GM23338 (cell line): ENCODE results near the gene PAX9. TPM values are rescaled to one million over a fixed set of nuclear protein-coding genes. Genes with fewer than 3 reads are reported as not detected.

Experiments used
- ATAC-seq: fragments of 200-7000 bp; cut with Tn5 transposase; 3 replicates; pipeline ENCODE4 v1.9.1; 2020
- DNase-seq: peaks from one replicate; pipeline ENCODE4 v3.0.0-alpha.2; 2015; ENCODE audit warnings: low spot score
- H2AFZ ChIP-seq: fragments of 200-600 bp; sonication (generic); 2 replicates; pipeline ENCODE4 v1.8.0; 2016; ENCODE audit warnings: antibody characterized with exemption, mild to moderate bottlenecking, moderate library complexity
- H3F3A ChIP-seq: fragments of 200-600 bp; sonication (generic); replicated peaks from 2 replicates; pipeline ENCODE4 v1.8.0; 2017; ENCODE audit warnings: antibody characterized with exemption, mixed run types, low read depth
- H3K27ac ChIP-seq: fragments of 200-600 bp; sonication (generic); 2 replicates; pipeline ENCODE4 v1.6.1; 2016; ENCODE audit warnings: low read depth
- H3K27me3 ChIP-seq: fragments of 200-600 bp; sonication (generic); 2 replicates; pipeline ENCODE4 v1.8.0; 2016; ENCODE audit warnings: mild to moderate bottlenecking, mixed run types, moderate library complexity; ENCODE audit not compliant: insufficient read depth
- H3K36me3 ChIP-seq: fragments of 200-600 bp; sonication (generic); 2 replicates; pipeline ENCODE4 v1.8.0; 2016; ENCODE audit warnings: mild to moderate bottlenecking; ENCODE audit not compliant: insufficient read depth
- H3K4me1 ChIP-seq: fragments of 200-600 bp; sonication (generic); 2 replicates; pipeline ENCODE4 v1.8.0; 2016; ENCODE audit warnings: mild to moderate bottlenecking, moderate library complexity; ENCODE audit not compliant: insufficient read depth
- H3K4me2 ChIP-seq: fragments of 200-600 bp; sonication (generic); 2 replicates; pipeline ENCODE4 v1.7.1; 2017; ENCODE audit warnings: mixed run types
- H3K4me3 ChIP-seq: fragments of 200-600 bp; sonication (generic); 2 replicates; pipeline ENCODE4 v1.6.1; 2016; ENCODE audit warnings: mixed run types
- H3K79me2 ChIP-seq: fragments of 200-600 bp; sonication (generic); replicated peaks from 2 replicates; pipeline ENCODE4 v1.8.0; 2017; ENCODE audit warnings: mild to moderate bottlenecking; ENCODE audit not compliant: insufficient read depth
- H3K9me2 ChIP-seq: fragments of 200-600 bp; sonication (generic); 2 replicates; pipeline ENCODE4 v1.8.0; 2017; ENCODE audit not compliant: insufficient read depth
- H4K20me1 ChIP-seq: fragments of 200-600 bp; sonication (generic); replicated peaks from 2 replicates; pipeline ENCODE4 v1.8.0; 2017; ENCODE audit warnings: mild to moderate bottlenecking; ENCODE audit not compliant: insufficient read depth
- H3K27ac Mint-ChIP-seq: 2 replicates; pipeline ENCODE4 v1.8.0; 2020; ENCODE audit warnings: inconsistent platforms, mild to moderate bottlenecking, moderate library complexity, mixed read lengths
- H3K27me3 Mint-ChIP-seq: 3 replicates; pipeline ENCODE4 v1.8.0; 2022; ENCODE audit warnings: low read depth, mild to moderate bottlenecking, moderate library complexity, mixed read lengths, inconsistent platforms; ENCODE audit not compliant: insufficient read depth, poor library complexity
- H3K36me3 Mint-ChIP-seq: 3 replicates; pipeline ENCODE4 v1.8.0; 2021; ENCODE audit warnings: low read depth, mild to moderate bottlenecking, inconsistent platforms, moderate library complexity, mixed read lengths
- H3K4me1 Mint-ChIP-seq: 3 replicates; pipeline ENCODE4 v1.8.0; 2020; ENCODE audit warnings: mild to moderate bottlenecking, inconsistent platforms, mixed read lengths
- H3K4me3 Mint-ChIP-seq: 3 replicates; pipeline ENCODE4 v1.8.0; 2021; ENCODE audit warnings: moderate library complexity, mild to moderate bottlenecking, inconsistent platforms, mixed read lengths
- H3K9me3 Mint-ChIP-seq: 3 replicates; pipeline ENCODE4 v1.8.0; 2020; ENCODE audit warnings: moderate library complexity, mild to moderate bottlenecking, inconsistent platforms, mixed read lengths
- EZH2 ChIP-seq: fragments of 200-600 bp; sonication (generic); IDR thresholded peaks from one replicate; pipeline ENCODE4 v1.8.0; 2017; ENCODE audit warnings: antibody characterized with exemption, mild to moderate bottlenecking, low read depth; ENCODE audit not compliant: unreplicated experiment
- JUNB ChIP-seq: IDR thresholded peaks from one replicate; pipeline ENCODE4 v1.6.1; 2016; ENCODE audit warnings: antibody characterized with exemption; ENCODE audit not compliant: unreplicated experiment
- NANOG ChIP-seq: IDR thresholded peaks from 2 replicates; pipeline ENCODE4 v1.6.1; 2016; ENCODE audit warnings: antibody characterized with exemption, borderline replicate concordance
- POLR2AphosphoS5 ChIP-seq: IDR thresholded peaks from 2 replicates; pipeline ENCODE4 v1.6.1; 2016; ENCODE audit warnings: antibody characterized with exemption, low read depth
- STAT1 ChIP-seq: IDR thresholded peaks from one replicate; pipeline ENCODE4 v1.6.1; 2016; ENCODE audit warnings: antibody characterized with exemption; ENCODE audit not compliant: unreplicated experiment
- polyA plus RNA-seq: library from polyadenylated mRNA; unstranded; fragments of >200 nt; fragmentation: Nextera tagmentation; extraction: Ambion mirVana; gene quantifications from 2 replicates; pipeline ENCODE4 v1.2.1, GENCODE V29; 2016
- total RNA-seq: library from RNA; depleted of rRNA; stranded (reverse); fragments of >200 nt; shearing (Covaris generic); gene quantifications from 2 replicates; pipeline ENCODE4 v1.2.3, GENCODE V29; 2014
- TF ChIP-seq, protein P1 (sequence below): fragments of 250-450 bp; sonication (Bioruptor Pico); IDR thresholded peaks from 2 replicates; pipeline ENCODE4 v1.5.0; 2020; ENCODE audit warnings: mild to moderate bottlenecking, moderate library complexity
- TF ChIP-seq, protein P2 (sequence below): IDR thresholded peaks from 2 replicates; pipeline ENCODE4 v1.6.1; 2016; ENCODE audit warnings: antibody characterized with exemption

The PAX9 gene
- total and polyA plus RNA-seq, 2 experiments from 2014 or later, result 0.74 TPM; not detected in 1

DNA sequence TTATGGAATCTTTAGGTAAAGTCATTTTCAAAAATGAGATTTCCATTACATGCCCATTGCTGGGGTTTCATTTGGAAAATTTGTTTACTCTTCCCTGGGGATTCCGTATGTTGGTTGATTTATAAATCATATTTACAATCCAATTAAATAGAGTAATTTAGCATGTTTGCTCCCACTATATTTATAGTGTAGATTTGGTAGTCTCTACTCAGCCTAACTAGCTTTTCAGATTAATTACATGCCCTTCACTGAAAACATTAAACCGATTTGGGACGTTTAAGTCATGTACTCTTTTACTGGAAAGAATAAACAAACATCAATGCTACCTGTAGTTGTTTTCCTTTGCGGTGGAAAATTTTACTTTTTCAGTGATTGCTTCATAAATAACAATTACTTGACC, 10.4 kb downstream of the PAX9 start (continued):
- TF ChIP-seq, protein P1, sequence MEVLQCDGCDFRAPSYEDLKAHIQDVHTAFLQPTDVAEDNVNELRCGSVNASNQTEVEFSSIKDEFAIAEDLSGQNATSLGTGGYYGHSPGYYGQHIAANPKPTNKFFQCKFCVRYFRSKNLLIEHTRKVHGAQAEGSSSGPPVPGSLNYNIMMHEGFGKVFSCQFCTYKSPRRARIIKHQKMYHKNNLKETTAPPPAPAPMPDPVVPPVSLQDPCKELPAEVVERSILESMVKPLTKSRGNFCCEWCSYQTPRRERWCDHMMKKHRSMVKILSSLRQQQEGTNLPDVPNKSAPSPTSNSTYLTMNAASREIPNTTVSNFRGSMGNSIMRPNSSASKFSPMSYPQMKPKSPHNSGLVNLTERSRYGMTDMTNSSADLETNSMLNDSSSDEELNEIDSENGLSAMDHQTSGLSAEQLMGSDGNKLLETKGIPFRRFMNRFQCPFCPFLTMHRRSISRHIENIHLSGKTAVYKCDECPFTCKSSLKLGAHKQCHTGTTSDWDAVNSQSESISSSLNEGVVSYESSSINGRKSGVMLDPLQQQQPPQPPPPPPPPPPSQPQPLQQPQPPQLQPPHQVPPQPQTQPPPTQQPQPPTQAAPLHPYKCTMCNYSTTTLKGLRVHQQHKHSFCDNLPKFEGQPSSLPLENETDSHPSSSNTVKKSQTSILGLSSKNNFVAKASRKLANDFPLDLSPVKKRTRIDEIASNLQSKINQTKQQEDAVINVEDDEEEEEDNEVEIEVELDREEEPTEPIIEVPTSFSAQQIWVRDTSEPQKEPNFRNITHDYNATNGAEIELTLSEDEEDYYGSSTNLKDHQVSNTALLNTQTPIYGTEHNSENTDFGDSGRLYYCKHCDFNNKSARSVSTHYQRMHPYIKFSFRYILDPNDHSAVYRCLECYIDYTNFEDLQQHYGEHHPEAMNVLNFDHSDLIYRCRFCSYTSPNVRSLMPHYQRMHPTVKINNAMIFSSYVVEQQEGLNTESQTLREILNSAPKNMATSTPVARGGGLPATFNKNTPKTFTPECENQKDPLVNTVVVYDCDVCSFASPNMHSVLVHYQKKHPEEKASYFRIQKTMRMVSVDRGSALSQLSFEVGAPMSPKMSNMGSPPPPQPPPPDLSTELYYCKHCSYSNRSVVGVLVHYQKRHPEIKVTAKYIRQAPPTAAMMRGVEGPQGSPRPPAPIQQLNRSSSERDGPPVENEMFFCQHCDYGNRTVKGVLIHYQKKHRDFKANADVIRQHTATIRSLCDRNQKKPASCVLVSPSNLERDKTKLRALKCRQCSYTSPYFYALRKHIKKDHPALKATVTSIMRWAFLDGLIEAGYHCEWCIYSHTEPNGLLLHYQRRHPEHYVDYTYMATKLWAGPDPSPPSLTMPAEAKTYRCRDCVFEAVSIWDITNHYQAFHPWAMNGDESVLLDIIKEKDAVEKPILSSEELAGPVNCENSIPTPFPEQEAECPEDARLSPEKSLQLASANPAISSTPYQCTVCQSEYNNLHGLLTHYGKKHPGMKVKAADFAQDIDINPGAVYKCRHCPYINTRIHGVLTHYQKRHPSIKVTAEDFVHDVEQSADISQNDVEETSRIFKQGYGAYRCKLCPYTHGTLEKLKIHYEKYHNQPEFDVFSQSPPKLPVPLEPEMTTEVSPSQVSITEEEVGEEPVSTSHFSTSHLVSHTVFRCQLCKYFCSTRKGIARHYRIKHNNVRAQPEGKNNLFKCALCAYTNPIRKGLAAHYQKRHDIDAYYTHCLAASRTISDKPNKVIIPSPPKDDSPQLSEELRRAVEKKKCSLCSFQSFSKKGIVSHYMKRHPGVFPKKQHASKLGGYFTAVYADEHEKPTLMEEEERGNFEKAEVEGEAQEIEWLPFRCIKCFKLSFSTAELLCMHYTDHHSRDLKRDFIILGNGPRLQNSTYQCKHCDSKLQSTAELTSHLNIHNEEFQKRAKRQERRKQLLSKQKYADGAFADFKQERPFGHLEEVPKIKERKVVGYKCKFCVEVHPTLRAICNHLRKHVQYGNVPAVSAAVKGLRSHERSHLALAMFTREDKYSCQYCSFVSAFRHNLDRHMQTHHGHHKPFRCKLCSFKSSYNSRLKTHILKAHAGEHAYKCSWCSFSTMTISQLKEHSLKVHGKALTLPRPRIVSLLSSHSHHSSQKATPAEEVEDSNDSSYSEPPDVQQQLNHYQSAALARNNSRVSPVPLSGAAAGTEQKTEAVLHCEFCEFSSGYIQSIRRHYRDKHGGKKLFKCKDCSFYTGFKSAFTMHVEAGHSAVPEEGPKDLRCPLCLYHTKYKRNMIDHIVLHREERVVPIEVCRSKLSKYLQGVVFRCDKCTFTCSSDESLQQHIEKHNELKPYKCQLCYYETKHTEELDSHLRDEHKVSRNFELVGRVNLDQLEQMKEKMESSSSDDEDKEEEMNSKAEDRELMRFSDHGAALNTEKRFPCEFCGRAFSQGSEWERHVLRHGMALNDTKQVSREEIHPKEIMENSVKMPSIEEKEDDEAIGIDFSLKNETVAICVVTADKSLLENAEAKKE (CRISPR knock-in tag), result no peak
- TF ChIP-seq EZH2, result no peak
- TF ChIP-seq, protein P2, sequence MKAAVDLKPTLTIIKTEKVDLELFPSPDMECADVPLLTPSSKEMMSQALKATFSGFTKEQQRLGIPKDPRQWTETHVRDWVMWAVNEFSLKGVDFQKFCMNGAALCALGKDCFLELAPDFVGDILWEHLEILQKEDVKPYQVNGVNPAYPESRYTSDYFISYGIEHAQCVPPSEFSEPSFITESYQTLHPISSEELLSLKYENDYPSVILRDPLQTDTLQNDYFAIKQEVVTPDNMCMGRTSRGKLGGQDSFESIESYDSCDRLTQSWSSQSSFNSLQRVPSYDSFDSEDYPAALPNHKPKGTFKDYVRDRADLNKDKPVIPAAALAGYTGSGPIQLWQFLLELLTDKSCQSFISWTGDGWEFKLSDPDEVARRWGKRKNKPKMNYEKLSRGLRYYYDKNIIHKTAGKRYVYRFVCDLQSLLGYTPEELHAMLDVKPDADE, result no peak
- TF ChIP-seq JUNB, result no peak
- no peak for TF ChIP-seq POLR2AphosphoS5

DNA sequence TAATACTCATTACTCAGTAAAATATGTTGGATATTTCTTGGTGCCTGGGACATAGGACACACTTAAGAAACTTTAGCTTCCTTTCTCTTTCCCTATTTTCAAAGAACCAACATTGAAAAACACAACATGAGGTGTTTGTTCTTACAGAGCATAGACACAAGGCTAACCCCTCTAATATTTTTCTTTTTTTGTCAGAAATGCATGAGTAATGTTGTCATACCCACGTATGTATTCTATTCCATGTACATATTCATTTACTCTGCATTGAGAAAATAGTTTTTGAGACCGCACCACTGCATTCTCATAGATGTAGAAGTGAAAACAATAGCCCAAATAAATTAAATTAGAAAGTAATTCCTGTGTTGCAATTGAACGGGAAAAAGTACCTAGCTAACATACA, 13.0 kb downstream of the PAX9 start:
- Mint-ChIP-seq H3K36me3 (no peaks in the 10 kb centered on the region), H3K4me1 (peaks cover 25% of the 10 kb centered on the region), H3K9me3 (no peaks in the 10 kb centered on the region), H3K27ac (no peak overlapping the region), H3K27me3 (peaks cover 6% of the 10 kb centered on the region), H3K4me3 (no peak overlapping the region)
- Histone ChIP-seq H3K4me1 (peaks cover 26% of the 10 kb centered on the region), H2AFZ (no peak overlapping the region), H3K9me2 (no peaks in the 10 kb centered on the region), H3K4me3 (no peak overlapping the region), H3K27me3 (peaks cover 24% of the 10 kb centered on the region), H4K20me1 (no peaks in the 10 kb centered on the region), H3K36me3 (no peaks in the 10 kb centered on the region), H3K27ac (no peak overlapping the region), H3K79me2 (no peaks in the 10 kb centered on the region), H3F3A (no peaks in the 10 kb centered on the region), H3K4me2 (no peak overlapping the region)
- DNase-seq (no peak), ATAC-seq (no peak)
- TF ChIP-seq POLR2AphosphoS5 (no peak), NANOG (no peak), STAT1 (no peak), EZH2 (no peak)
- TF ChIP-seq, protein P2, result no peak
- TF ChIP-seq, protein P1 (CRISPR knock-in tag), result no peak
